DND-41 (cell line): Measurements from ENCODE around the gene C9orf78.

Experiments
- CTCF ChIP-seq: IDR thresholded peaks from 2 replicates; pipeline ENCODE4 v1.5.1; 2012; ENCODE audit warnings: borderline replicate concordance, low read length, moderate library complexity, mild to moderate bottlenecking; ENCODE audit not compliant: poor library complexity, severe bottlenecking; ENCODE audit errors: extremely low read depth
- EZH2 ChIP-seq: IDR thresholded peaks from 3 replicates; pipeline ENCODE4 v1.6.1; 2012; ENCODE audit warnings: borderline replicate concordance, low read depth, mild to moderate bottlenecking, moderate library complexity, low read length, inconsistent platforms; ENCODE audit not compliant: severe bottlenecking

- TF ChIP-seq CTCF (no peak), EZH2 (no peak)
Observed at GRCh38 chr9:129802833-129803675, 32.0 kb downstream of the C9orf78 start, which contains the start of gene TOR1B.
